H9 (cell line): ENCODE results near the gene RPLP1. TPM values are rescaled to one million over a fixed set of nuclear protein-coding genes. Genes with fewer than 3 reads are reported as not detected.

Experiments used
- DNase-seq: peaks from one replicate; pipeline ENCODE4 v3.0.0-alpha.2; 2017
- H2AFZ ChIP-seq: one replicate; pipeline ENCODE4 v1.6.1; 2013; ENCODE audit warnings: mild to moderate bottlenecking, low read length, control low read depth, moderate library complexity
- H2AK5ac ChIP-seq: 2 replicates; pipeline ENCODE4 v1.6.1; 2013; ENCODE audit warnings: low read length, control low read depth, mixed read lengths; ENCODE audit not compliant: insufficient read length
- H2BK120ac ChIP-seq: one replicate; pipeline ENCODE4 v1.6.1; 2013; ENCODE audit warnings: low read depth, mild to moderate bottlenecking, low read length, control low read depth, inconsistent platforms; ENCODE audit not compliant: poor library complexity, severe bottlenecking
- H2BK12ac ChIP-seq: 2 replicates; pipeline ENCODE4 v1.6.1; 2013; ENCODE audit warnings: low read length, control low read depth, mixed read lengths, low read depth; ENCODE audit not compliant: insufficient read length
- H2BK15ac ChIP-seq: 2 replicates; pipeline ENCODE4 v1.6.1; 2013; ENCODE audit warnings: low read depth, low read length, control low read depth
- H2BK20ac ChIP-seq: one replicate; pipeline ENCODE4 v1.6.1; 2013; ENCODE audit warnings: low read depth, mild to moderate bottlenecking, low read length, control low read depth, inconsistent platforms; ENCODE audit not compliant: poor library complexity, severe bottlenecking
- H2BK5ac ChIP-seq: 2 replicates; pipeline ENCODE4 v1.6.1; 2013; ENCODE audit warnings: low read length, control low read depth, mixed read lengths; ENCODE audit not compliant: insufficient read length
- H3K14ac ChIP-seq: 2 replicates; pipeline ENCODE4 v1.6.1; 2013; ENCODE audit warnings: low read length, control low read depth; ENCODE audit not compliant: insufficient read depth
- H3K18ac ChIP-seq: 2 replicates; pipeline ENCODE4 v1.6.1; 2013; ENCODE audit warnings: low read depth, mild to moderate bottlenecking, mixed read lengths, low read length, control low read depth; ENCODE audit not compliant: insufficient read length
- H3K23ac ChIP-seq: 2 replicates; pipeline ENCODE4 v1.6.1; 2013; ENCODE audit warnings: low read length, control low read depth, mixed read lengths, low read depth; ENCODE audit not compliant: insufficient read length
- H3K23me2 ChIP-seq: 2 replicates; pipeline ENCODE4 v1.6.1; 2013; ENCODE audit warnings: low read depth, mild to moderate bottlenecking, mixed read lengths, low read length, control low read depth; ENCODE audit not compliant: insufficient read length, poor library complexity, severe bottlenecking
- H3K27ac ChIP-seq: 2 replicates; pipeline ENCODE4 v1.5.1; 2013; ENCODE audit warnings: low read length, control low read depth, mixed read lengths, low read depth; ENCODE audit not compliant: insufficient read length
- H3K27me3 ChIP-seq: 2 replicates; pipeline ENCODE4 v1.6.1; 2013; ENCODE audit warnings: low read length, control low read depth, inconsistent platforms; ENCODE audit not compliant: insufficient read depth
- H3K4ac ChIP-seq: 2 replicates; pipeline ENCODE4 v1.6.1; 2013; ENCODE audit warnings: low read depth, mild to moderate bottlenecking, control low read depth, inconsistent platforms, low read length, moderate library complexity
- H3K4me1 ChIP-seq: 2 replicates; pipeline ENCODE4 v1.6.1; 2013; ENCODE audit warnings: low read length, control low read depth, inconsistent platforms; ENCODE audit not compliant: insufficient read depth
- H3K4me2 ChIP-seq: 2 replicates; pipeline ENCODE4 v1.6.1; 2013; ENCODE audit warnings: low read length, control low read depth, mixed read lengths; ENCODE audit not compliant: insufficient read length, insufficient read depth
- H3K56ac ChIP-seq: 2 replicates; pipeline ENCODE4 v1.6.1; 2013; ENCODE audit warnings: low read depth, mild to moderate bottlenecking, mixed read lengths, low read length, control low read depth; ENCODE audit not compliant: insufficient read length
- H3K79me1 ChIP-seq: 2 replicates; pipeline ENCODE4 v1.6.1; 2013; ENCODE audit warnings: low read depth, mild to moderate bottlenecking, moderate library complexity, low read length, control low read depth, inconsistent platforms; ENCODE audit not compliant: insufficient read depth, poor library complexity, severe bottlenecking
- H3K79me2 ChIP-seq: 2 replicates; pipeline ENCODE4 v1.6.1; 2013; ENCODE audit warnings: low read length, control low read depth, inconsistent platforms; ENCODE audit not compliant: insufficient read depth
- H3K9ac ChIP-seq: 2 replicates; pipeline ENCODE4 v1.6.1; 2013; ENCODE audit warnings: low read length, control low read depth, mixed read lengths; ENCODE audit not compliant: insufficient read length; ENCODE audit errors: extremely low read depth
- H3K9me3 ChIP-seq: one replicate; pipeline ENCODE4 v1.6.1; 2013; ENCODE audit warnings: low read depth, low read length, inconsistent platforms; ENCODE audit not compliant: control insufficient read depth
- H3T11ph ChIP-seq: one replicate; pipeline ENCODE4 v1.6.1; 2013; ENCODE audit warnings: mild to moderate bottlenecking, low read length, control low read depth, inconsistent platforms
- H4K20me1 ChIP-seq: one replicate; pipeline ENCODE4 v1.6.1; 2013; ENCODE audit not compliant: control insufficient read depth, insufficient read length, insufficient read depth
- H4K5ac ChIP-seq: 2 replicates; pipeline ENCODE4 v1.6.1; 2013; ENCODE audit warnings: low read depth, mild to moderate bottlenecking, mixed read lengths, low read length, control low read depth; ENCODE audit not compliant: insufficient read length
- H4K8ac ChIP-seq: replicated peaks from 2 replicates; pipeline ENCODE4 v1.6.1; 2013; ENCODE audit warnings: low read length, control low read depth, mixed read lengths, low read depth; ENCODE audit not compliant: insufficient read length
- H4K91ac ChIP-seq: 2 replicates; pipeline ENCODE4 v1.6.1; 2013; ENCODE audit warnings: low read depth, mild to moderate bottlenecking, moderate library complexity, mixed read lengths, low read length, control low read depth; ENCODE audit not compliant: insufficient read length
- H3K27ac Mint-ChIP-seq, 3 experiments: 2 replicates in 2 of 3; 3 replicates in 1 of 3; pipeline ENCODE4 v1.8.0; 2020 to 2021; ENCODE audit warnings: mixed read lengths in 3 of 3, mild to moderate bottlenecking in 1 of 3, moderate library complexity in 1 of 3
- H3K27me3 Mint-ChIP-seq: 2 replicates; pipeline ENCODE4 v1.8.0; 2021; ENCODE audit warnings: low read depth, mild to moderate bottlenecking, moderate library complexity, mixed read lengths
- H3K36me3 Mint-ChIP-seq, 3 experiments: 2 replicates in 2 of 3; 3 replicates in 1 of 3; pipeline ENCODE4 v1.8.0; 2020 to 2021; ENCODE audit warnings: low read depth in 3 of 3, mixed read lengths in 3 of 3; ENCODE audit not compliant: insufficient read depth in 1 of 3
- H3K4me1 Mint-ChIP-seq, 2 experiments: 2 replicates each; pipeline ENCODE4 v1.8.0; 2020; ENCODE audit warnings: mixed read lengths in 2 of 2
- H3K4me3 Mint-ChIP-seq, 2 experiments: 2 replicates in 1 of 2; 3 replicates in 1 of 2; pipeline ENCODE4 v1.8.0; 2020 to 2021; ENCODE audit warnings: mild to moderate bottlenecking in 2 of 2, mixed read lengths in 2 of 2, moderate library complexity in 1 of 2
- H3K9me3 Mint-ChIP-seq, 2 experiments: 2 replicates in 1 of 2; 3 replicates in 1 of 2; pipeline ENCODE4 v1.8.0; 2020; ENCODE audit warnings: mild to moderate bottlenecking in 2 of 2, mixed read lengths in 2 of 2, moderate library complexity in 1 of 2
- CTCF ChIP-seq: fragments of 200-600 bp; sonication (generic); conservative IDR thresholded peaks from 3 replicates; pipeline ENCODE4 v1.8.0; 2021; ENCODE audit warnings: antibody characterized with exemption, mild to moderate bottlenecking
- whole genome bisulfite sequencing: extraction: QIAGEN DNeasy Blood & Tissue Kit; methylation state at CpG from one replicate; pipeline ENCODE4 v1.1.7; 2013; ENCODE audit warnings: missing lambda C conversion rate, low lambda C conversion rate, mixed read lengths; ENCODE audit not compliant: insufficient read length; ENCODE audit errors: extremely low coverage; 5-methylcytosine and 5-hydroxymethylcytosine counted together
- total RNA-seq: library from RNA; stranded (reverse); gene quantifications from 2 replicates; pipeline ENCODE4 v1.2.1, GENCODE V29; 2021

The RPLP1 gene
- total RNA-seq, 1 experiment from 2014 or later, result 1,715 TPM

- Mint-ChIP-seq H3K27ac (peak overlapping the region; percentile 42 to 83 (median 72); a peak in 5 of 7 replicates), H3K36me3 (peaks cover 18 to 30% (median 28%) of the 10 kb centered on the region in 3 experiments), H3K27me3 (no peaks in the 10 kb centered on the region), H3K9me3 (no peaks in the 10 kb centered on the region; a peak in 1 of 5 replicates), H3K4me3 (peak overlapping the region; percentile 88 to 91), H3K4me1 (peaks cover 9 to 15% of the 10 kb centered on the region in 2 experiments)
- WGBS, result no CpG with 5 or more reads among the region's 29 CpGs
- Histone ChIP-seq H3K14ac (peak overlapping the region; percentile 21), H3K4me1 (no peaks in the 10 kb centered on the region), H3K27me3 (no peaks in the 10 kb centered on the region), H3K23me2 (no peaks in the 10 kb centered on the region), H3K18ac (peak overlapping the region; percentile 14), H4K20me1 (no peaks in the 10 kb centered on the region), H3K9me3 (no peaks in the 10 kb centered on the region), H2BK20ac (no peak overlapping the region), H3K79me1 (peaks cover 3% of the 10 kb centered on the region), H2BK15ac (no peak overlapping the region), H2AK5ac (no peak overlapping the region), H3K9ac (peak overlapping the region; percentile 74), H2BK5ac (no peak overlapping the region), H3K27ac (no peak overlapping the region), H3K4me2 (peak overlapping the region; percentile 46), H2BK120ac (no peak overlapping the region), H2AFZ (no peak overlapping the region), H4K8ac (no peak overlapping the region), H3K4ac (no peak overlapping the region), H2BK12ac (no peak overlapping the region), H3K56ac (no peak overlapping the region), H3K79me2 (peaks cover 10% of the 10 kb centered on the region; the same call in 1 of the 2 replicates), H3T11ph (no peak overlapping the region), H3K23ac (no peak overlapping the region), H4K91ac (no peak overlapping the region), H4K5ac (no peak overlapping the region)
- TF ChIP-seq CTCF, result no peak
- DNase-seq, result peak; percentile 47
These were observed 37.9 kb upstream of the RPLP1 start for GRCh38 chr15:69414701-69415167.
